ENCODE data around the gene PFDN2. TPM values are rescaled to one million over a fixed set of nuclear protein-coding genes. Genes with fewer than 3 reads are reported as not detected.
A peak's percentile ranks its signal among the peaks of the same experiment; 100 is the strongest.

Gene PFDN2
- total and polyA plus RNA-seq, 10 donors = 14.9 to 140 (median 42.5) TPM

DNA sequence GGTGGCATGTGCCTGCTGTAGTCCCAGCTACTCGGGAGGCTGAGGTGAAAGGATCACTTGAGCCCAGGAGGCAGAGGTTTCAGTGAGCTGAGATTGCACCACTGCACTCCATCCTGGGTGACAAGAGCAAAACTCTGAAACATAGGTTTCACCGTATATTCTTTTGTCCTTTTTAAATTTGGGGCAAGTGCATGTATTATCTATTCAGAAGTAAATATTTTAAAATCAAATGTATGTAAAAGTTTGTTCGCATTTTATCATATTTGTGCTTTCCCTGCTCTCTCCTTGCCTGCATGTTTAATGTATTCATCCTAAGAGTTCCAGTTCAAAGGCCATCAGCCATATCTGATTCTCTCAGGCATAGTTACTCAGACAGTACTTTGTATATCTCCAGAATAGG, 28.0 kb upstream of the PFDN2 start:
- Histone ChIP-seq H3K4me3 (no peak overlapping the region), H3K9me3 (no peaks in the 10 kb centered on the region), H3K4me1 (no peaks in the 10 kb centered on the region), H3K27ac (no peak overlapping the region), H3K36me3 (no peaks in the 10 kb centered on the region), H3K27me3 (replicated peaks in 1 of 7) (no peaks in the 10 kb centered on the region)
- peak; percentile 6 for DNase-seq
- TF ChIP-seq POLR2AphosphoS5 (IDR thresholded peaks at IDR 0.05) (no peak), POLR2A (IDR thresholded peaks at IDR 0.05) (no peak)
- TF ChIP-seq, protein P1, sequence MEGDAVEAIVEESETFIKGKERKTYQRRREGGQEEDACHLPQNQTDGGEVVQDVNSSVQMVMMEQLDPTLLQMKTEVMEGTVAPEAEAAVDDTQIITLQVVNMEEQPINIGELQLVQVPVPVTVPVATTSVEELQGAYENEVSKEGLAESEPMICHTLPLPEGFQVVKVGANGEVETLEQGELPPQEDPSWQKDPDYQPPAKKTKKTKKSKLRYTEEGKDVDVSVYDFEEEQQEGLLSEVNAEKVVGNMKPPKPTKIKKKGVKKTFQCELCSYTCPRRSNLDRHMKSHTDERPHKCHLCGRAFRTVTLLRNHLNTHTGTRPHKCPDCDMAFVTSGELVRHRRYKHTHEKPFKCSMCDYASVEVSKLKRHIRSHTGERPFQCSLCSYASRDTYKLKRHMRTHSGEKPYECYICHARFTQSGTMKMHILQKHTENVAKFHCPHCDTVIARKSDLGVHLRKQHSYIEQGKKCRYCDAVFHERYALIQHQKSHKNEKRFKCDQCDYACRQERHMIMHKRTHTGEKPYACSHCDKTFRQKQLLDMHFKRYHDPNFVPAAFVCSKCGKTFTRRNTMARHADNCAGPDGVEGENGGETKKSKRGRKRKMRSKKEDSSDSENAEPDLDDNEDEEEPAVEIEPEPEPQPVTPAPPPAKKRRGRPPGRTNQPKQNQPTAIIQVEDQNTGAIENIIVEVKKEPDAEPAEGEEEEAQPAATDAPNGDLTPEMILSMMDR (IDR thresholded peaks at IDR 0.05 in 8 of 11, conservative IDR thresholded peaks at IDR 0.05 in 3 of 11) = no peak
- 82 to 94% (median 87%) methylated on average over 3 of the region's 3 CpGs for WGBS, 5 donors
- intact Hi-C loops (cut with DNase I; ENCODE audit: low total_unique reads) = no loop called here

DNA sequence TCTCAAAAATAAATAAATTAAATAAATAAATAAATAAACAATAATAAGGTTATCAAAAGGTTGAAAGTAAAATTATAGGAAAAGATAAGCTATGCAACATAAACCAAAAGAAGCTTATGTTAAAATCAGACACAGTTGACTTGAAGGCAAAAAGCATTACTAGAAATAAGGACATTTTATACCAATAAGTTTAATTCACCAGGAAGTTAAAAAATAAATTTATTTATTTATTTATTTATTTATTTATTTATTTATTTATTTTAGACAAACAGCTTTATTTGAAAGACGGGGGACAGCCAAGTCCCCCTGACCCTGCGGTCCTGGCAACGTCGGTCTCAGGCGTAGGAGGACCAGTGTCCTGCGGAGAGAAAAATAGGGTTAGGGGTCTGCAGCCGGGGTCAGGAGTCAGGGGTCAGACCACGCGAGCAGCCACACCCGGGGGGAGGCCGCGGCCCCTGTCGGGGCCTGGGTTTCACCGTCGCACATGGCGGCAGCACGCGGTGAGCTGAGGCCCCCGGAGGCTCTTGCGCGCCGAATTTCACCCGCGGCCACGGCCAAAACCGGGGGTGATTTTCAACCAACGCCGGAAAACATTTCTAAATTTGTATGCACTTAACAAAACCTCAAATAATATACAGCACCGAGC, 23.0 kb upstream of the PFDN2 start:
- DNase-seq = peak; percentile 64
- Histone ChIP-seq H3K36me3 (peaks cover 0 to 3% (median 0%) of the 10 kb centered on the region in 6 donors), H3K4me3 (no peak overlapping the region), H3K27ac (no peak overlapping the region), H3K9me3 (no peaks in the 10 kb centered on the region), H3K4me1 (peaks cover 0 to 42% (median 6%) of the 10 kb centered on the region in 6 donors), H3K27me3 (replicated peaks in 1 of 7) (no peaks in the 10 kb centered on the region)
- intact Hi-C loops (cut with DNase I; ENCODE audit: low total_unique reads) = no loop called here
- WGBS, 5 donors = 95 to 97% (median 95%) methylated on average over 29 of the region's 29 CpGs
- TF ChIP-seq POLR2AphosphoS5 (IDR thresholded peaks at IDR 0.05) (no peak), POLR2A (IDR thresholded peaks at IDR 0.05) (no peak)
- TF ChIP-seq, protein P1 (IDR thresholded peaks at IDR 0.05 in 8 of 11, conservative IDR thresholded peaks at IDR 0.05 in 3 of 11) = no peak

DNA sequence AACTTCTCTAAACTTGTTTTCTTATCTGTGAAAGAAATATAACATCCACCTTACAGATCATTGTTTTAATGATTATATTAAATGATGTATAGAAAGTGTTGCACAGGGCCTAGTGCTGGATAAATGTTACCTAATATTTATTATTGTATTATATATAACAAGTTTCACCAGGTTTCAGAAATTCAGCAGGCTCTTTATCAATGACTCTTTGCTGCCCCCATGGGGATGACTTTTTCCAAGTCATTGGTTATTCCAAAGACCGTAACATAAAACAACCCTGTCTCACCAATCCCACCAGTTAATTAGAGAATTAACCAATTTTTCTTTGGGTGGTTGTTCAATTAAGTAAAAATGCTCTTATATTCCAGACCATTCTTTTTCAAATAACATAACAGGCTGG, 21.9 kb upstream of the PFDN2 start:
- intact Hi-C loops (cut with DNase I; ENCODE audit: low total_unique reads) = no loop called here
- TF ChIP-seq POLR2A (IDR thresholded peaks at IDR 0.05) (no peak), POLR2AphosphoS5 (IDR thresholded peaks at IDR 0.05) (no peak)
- TF ChIP-seq, protein P1 (IDR thresholded peaks at IDR 0.05 in 8 of 11, conservative IDR thresholded peaks at IDR 0.05 in 3 of 11) = peak in 10 of 11 experiments; percentile 17 to 65 (median 47)
- 55 to 65% (median 58%) methylated on average over 1 of the region's 1 CpG for WGBS, 5 donors
- no peak for DNase-seq
- Histone ChIP-seq H3K9me3 (no peaks in the 10 kb centered on the region), H3K4me3 (no peak overlapping the region), H3K27ac (no peak overlapping the region), H3K36me3 (peaks cover 0 to 4% (median 0%) of the 10 kb centered on the region in 6 donors), H3K4me1 (peaks cover 0 to 53% (median 8%) of the 10 kb centered on the region in 6 donors), H3K27me3 (replicated peaks in 1 of 7) (no peaks in the 10 kb centered on the region)

DNA sequence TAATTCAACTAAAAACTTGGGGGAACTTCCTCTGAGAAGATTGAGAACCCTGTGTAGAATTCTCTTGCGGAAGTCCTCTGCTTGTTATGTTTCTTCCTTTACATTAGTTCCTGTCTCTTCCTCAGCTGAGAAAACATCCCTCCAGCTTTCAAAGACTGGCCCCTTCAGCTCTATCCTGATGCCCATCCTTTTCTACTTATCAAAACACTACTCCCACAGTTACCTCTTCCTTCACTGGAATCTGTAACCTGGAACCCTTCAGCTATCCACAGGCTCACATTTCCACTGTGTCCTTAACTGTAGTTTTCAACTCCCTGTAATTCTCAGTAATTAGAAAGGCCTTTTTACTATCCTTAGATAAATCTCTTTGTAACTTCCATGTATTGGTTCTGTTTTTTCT, 20.6 kb upstream of the PFDN2 start:
- Histone ChIP-seq H3K36me3 (peaks cover 0 to 7% (median 0%) of the 10 kb centered on the region in 6 donors), H3K27ac (peak overlapping the region in 6 of 8 donors; percentile 10 to 61 (median 34)), H3K4me1 (peaks cover 6 to 66% (median 21%) of the 10 kb centered on the region in 6 donors), H3K27me3 (replicated peaks in 1 of 7) (no peaks in the 10 kb centered on the region), H3K4me3 (no peak overlapping the region), H3K9me3 (no peaks in the 10 kb centered on the region)
- 55 to 89% (median 60%) methylated on average over 1 of the region's 1 CpG for WGBS, 5 donors
- intact Hi-C loops (cut with DNase I; ENCODE audit: low total_unique reads) = no loop called here
- TF ChIP-seq POLR2AphosphoS5 (IDR thresholded peaks at IDR 0.05) (no peak), POLR2A (IDR thresholded peaks at IDR 0.05) (no peak)
- TF ChIP-seq, protein P1 (IDR thresholded peaks at IDR 0.05 in 8 of 11, conservative IDR thresholded peaks at IDR 0.05 in 3 of 11) = no peak
- no peak for DNase-seq
